T47D (cell line): Measurements from ENCODE around the gene TM7SF2.

Experiments used
- DNase-seq, 2 experiments: peaks; one replicate each; pipeline versions ENCODE4 v3.0.0 to v3.0.0-alpha.2; 2011 to 2012; ENCODE audit warnings: low read depth in 1 of 2, low spot score in 1 of 2
- JUND ChIP-seq: IDR thresholded peaks from 2 replicates; pipeline ENCODE4 v1.6.1; 2012; ENCODE audit warnings: low read depth
- in situ Hi-C: cut with HindIII; loops from 2 replicates; pipeline ENCODE4 v1.10.0; 2016; ENCODE audit warnings: low sequenced_read_pairs, low pct_unique_long_range_greater_than_20kb

Gene TM7SF2

GRCh38 chr11:65150509-65151299 is 39.0 kb downstream of the TM7SF2 start:
- TF ChIP-seq JUND: no peak
- DNase-seq: peak; percentile 28 to 83
- in situ Hi-C loops: no loop called here

GRCh38 chr11:65151331-65151899 is 39.7 kb downstream of the TM7SF2 start:
- in situ Hi-C loops: no loop called here
- no peak for DNase-seq
- TF ChIP-seq JUND: no peak

GRCh38 chr11:65152122-65152521 is 40.5 kb downstream of the TM7SF2 start:
- no peak for TF ChIP-seq JUND
- DNase-seq: no peak
- in situ Hi-C loops: no loop called here

DNA sequence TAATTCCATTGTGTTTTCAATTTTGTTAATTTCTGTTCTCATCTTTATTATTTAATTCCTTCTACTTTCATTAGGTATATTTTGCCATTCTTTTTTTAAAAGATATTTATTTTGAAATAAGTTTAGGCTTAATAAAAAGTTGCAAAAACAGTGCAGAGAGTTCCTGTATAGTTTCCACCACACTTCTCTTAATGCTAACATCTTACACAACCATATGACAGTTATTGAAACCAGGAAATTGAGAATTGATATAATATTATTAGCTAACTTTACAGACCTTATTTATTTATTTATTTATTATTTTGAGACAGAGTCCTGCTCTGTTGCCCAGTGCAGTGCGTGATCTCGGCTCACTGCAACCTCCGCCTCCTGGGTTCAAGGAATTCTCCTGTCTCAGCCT is 44.6 kb downstream of the TM7SF2 start:
- in situ Hi-C loops: no loop called here
- DNase-seq: no peak
- no peak for TF ChIP-seq JUND

GRCh38 chr11:65156926-65157325 is 45.3 kb downstream of the TM7SF2 start:
- in situ Hi-C loops: no loop called here
- no peak for TF ChIP-seq JUND

DNA sequence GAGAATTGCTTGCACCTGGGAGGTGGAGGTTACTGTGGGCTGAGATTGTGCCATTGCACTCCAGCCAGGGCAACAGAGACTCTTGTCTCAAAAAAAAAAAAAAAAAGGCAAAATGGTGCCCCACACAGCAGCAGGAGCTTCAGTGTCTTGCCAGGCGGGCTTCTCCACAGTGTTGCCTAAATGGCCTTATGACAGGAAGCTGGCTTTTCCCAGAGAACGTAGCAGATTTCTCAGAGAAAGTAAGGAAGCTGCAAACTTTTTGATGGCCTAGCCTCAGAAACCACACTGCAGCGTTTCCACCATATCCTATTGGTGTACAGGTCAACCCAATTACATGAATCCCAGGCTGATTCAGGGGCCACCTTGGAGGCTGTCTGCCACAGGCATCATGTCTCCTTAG is 45.7 kb downstream of the TM7SF2 start:
- no peak for DNase-seq
- TF ChIP-seq JUND: no peak
- in situ Hi-C loops: no loop called here

More at GRCh38 chr11:65156926-65157325, 45.3 kb downstream of the TM7SF2 start:
- DNase-seq: no peak

DNA sequence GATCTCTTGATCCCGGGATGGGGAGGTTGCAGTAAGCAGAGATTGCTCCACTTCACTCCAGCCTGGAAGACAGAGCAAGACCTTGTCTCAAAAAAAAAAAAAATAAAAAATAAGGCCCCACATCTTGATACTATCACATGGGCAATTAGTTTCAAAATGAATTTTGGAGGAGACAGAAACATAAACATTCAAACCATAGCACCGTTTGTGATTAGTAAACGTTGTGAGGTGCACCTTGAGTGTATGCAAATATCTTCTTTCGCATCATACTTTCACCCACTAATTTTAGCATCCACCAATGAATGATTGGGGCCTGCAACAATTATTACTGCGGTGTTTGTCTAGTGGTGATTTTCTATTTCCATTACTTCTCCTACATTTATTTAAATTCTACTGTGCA is 47.3 kb downstream of the TM7SF2 start:
- no peak for DNase-seq
- no peak for TF ChIP-seq JUND
- in situ Hi-C loops: no loop called here

- TF ChIP-seq JUND: no peak
- in situ Hi-C loops: no loop called here
- DNase-seq: no peak
Measured at GRCh38 chr11:65160643-65161042, 49.0 kb downstream of the TM7SF2 start.

DNA sequence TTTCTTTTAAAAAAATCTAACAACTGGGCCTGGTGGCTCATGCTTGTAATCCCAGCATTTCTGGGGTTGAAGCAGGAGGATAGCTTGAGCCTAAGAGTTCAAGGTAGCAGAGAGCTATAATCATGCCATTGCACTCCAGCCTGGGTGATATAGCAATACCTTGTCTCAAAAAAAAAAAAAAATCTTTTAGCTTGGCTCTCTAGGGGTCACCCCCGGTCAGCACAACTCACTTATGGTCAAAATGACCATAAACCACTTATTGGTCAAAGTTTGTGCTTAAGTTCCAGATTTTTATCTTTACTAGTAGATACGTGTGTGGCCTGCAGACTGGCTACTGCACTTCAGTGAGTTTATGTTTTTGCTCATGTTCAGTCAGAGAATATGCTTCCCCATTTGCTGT is 52.0 kb downstream of the TM7SF2 start:
- no peak for DNase-seq
- TF ChIP-seq JUND: no peak
- in situ Hi-C loops: no loop called here
